A673 (cell line): ENCODE measurements around the gene FCN1. TPM values are rescaled to one million over a fixed set of nuclear protein-coding genes. Genes with fewer than 3 reads are reported as not detected.

Experiments used
- BruUV-seq: library from RNA; stranded (reverse); fragments of 400-500 nt; replicated peaks from 2 replicates; lab custom pipeline; 2021; lab: Mats Ljungman, UMichigan
- CTCF ChIA-PET: fragments of 300-600 bp; sonication (Branson Sonifier 250); formaldehyde crosslinking; loops from one replicate; lab custom pipeline; 2022; ENCODE audit warnings: antibody characterized with exemption; lab: Charles Lee
- POLR2A ChIA-PET: fragments of 300-600 bp; sonication (Branson Sonifier 250); formaldehyde crosslinking; loops from one replicate; lab custom pipeline; 2022; ENCODE audit warnings: antibody characterized with exemption; ENCODE audit not compliant: low non-redundant PET; lab: Charles Lee
- DNase-seq: peaks from one replicate; pipeline ENCODE4 v3.0.0-alpha.2; 2015; ENCODE audit warnings: low spot score
- H3K27ac ChIP-seq: fragments of 200-600 bp; sonication (generic); 2 replicates; pipeline ENCODE4 v1.5.1; 2016; ENCODE audit warnings: mixed run types, low read depth, mild to moderate bottlenecking, mixed read lengths, antibody characterized with exemption, low read length; ENCODE audit not compliant: poor library complexity, severe bottlenecking
- H3K27me3 ChIP-seq: fragments of 200-600 bp; sonication (generic); replicated peaks from 2 replicates; pipeline ENCODE4 v1.6.1; 2017; ENCODE audit warnings: mixed run types, low read depth, mild to moderate bottlenecking, mixed read lengths, antibody characterized with exemption, low read length; ENCODE audit not compliant: insufficient read depth, poor library complexity
- H3K36me3 ChIP-seq: fragments of 200-600 bp; sonication (generic); 2 replicates; pipeline ENCODE4 v1.6.1; 2016; ENCODE audit warnings: mixed run types, mild to moderate bottlenecking, mixed read lengths, antibody characterized with exemption, low read length; ENCODE audit not compliant: insufficient read depth, poor library complexity, severe bottlenecking
- H3K4me1 ChIP-seq: fragments of 200-600 bp; sonication (generic); 2 replicates; pipeline ENCODE4 v1.6.1; 2017; ENCODE audit warnings: mixed run types, mild to moderate bottlenecking, mixed read lengths, antibody characterized with exemption, low read length; ENCODE audit not compliant: insufficient read depth, poor library complexity, severe bottlenecking
- H3K4me3 ChIP-seq: fragments of 200-600 bp; sonication (generic); 2 replicates; pipeline ENCODE4 v1.5.1; 2016; ENCODE audit warnings: low read depth, mixed run types, mild to moderate bottlenecking, mixed read lengths, low read length; ENCODE audit not compliant: poor library complexity, severe bottlenecking
- H3K9me3 ChIP-seq: fragments of 200-600 bp; sonication (generic); 2 replicates; pipeline ENCODE4 v1.6.1; 2016; ENCODE audit warnings: mixed run types, low read depth, mild to moderate bottlenecking, mixed read lengths, antibody characterized with exemption, low read length; ENCODE audit not compliant: poor library complexity, severe bottlenecking
- EZH2 ChIP-seq: fragments of 200-600 bp; sonication (generic); IDR thresholded peaks from 2 replicates; pipeline ENCODE4 v1.6.1; 2017; ENCODE audit warnings: borderline replicate concordance, low read depth, mild to moderate bottlenecking, mixed read lengths, antibody characterized with exemption, low read length; ENCODE audit not compliant: poor library complexity, severe bottlenecking
- intact Hi-C: fragments of 100-400 bp; cut with micrococcal nuclease; formaldehyde crosslinking; loops from one replicate; pipeline ENCODE4 v1.10.0; 2022; ENCODE audit not compliant: unreplicated experiment
- total RNA-seq: library from RNA; stranded (reverse); gene quantifications from 2 replicates; pipeline ENCODE4 v1.2.3, GENCODE V29; 2021
- TF ChIP-seq, protein P1 (sequence below): fragments of 300-800, 200-600 bp; sonication (generic); conservative IDR thresholded peaks from 2 replicates; pipeline ENCODE4 v1.5.1; 2017; ENCODE audit warnings: low read depth, mild to moderate bottlenecking, antibody characterized with exemption, low read length, moderate library complexity, mixed read lengths

FCN1 gene
- total RNA-seq, 1 experiment from 2014 or later: not detected

DNA sequence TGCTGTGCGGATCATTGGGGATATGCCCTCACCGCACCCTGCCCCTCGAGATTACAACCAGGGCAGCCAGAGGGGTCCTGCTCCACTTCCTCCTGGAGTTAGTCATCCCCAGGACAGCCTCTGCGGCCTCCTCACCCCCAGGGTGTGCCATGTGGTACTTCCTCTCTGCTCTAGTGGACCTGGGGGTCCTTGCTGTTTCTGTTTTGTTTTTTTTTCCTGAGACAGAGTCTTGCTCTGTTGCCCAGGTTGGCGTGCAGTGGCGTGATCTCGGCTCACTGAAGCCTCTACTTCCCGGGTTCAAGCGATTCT lies 5.2 kb upstream of the FCN1 start:
- CTCF ChIA-PET: no interaction called here

DNA sequence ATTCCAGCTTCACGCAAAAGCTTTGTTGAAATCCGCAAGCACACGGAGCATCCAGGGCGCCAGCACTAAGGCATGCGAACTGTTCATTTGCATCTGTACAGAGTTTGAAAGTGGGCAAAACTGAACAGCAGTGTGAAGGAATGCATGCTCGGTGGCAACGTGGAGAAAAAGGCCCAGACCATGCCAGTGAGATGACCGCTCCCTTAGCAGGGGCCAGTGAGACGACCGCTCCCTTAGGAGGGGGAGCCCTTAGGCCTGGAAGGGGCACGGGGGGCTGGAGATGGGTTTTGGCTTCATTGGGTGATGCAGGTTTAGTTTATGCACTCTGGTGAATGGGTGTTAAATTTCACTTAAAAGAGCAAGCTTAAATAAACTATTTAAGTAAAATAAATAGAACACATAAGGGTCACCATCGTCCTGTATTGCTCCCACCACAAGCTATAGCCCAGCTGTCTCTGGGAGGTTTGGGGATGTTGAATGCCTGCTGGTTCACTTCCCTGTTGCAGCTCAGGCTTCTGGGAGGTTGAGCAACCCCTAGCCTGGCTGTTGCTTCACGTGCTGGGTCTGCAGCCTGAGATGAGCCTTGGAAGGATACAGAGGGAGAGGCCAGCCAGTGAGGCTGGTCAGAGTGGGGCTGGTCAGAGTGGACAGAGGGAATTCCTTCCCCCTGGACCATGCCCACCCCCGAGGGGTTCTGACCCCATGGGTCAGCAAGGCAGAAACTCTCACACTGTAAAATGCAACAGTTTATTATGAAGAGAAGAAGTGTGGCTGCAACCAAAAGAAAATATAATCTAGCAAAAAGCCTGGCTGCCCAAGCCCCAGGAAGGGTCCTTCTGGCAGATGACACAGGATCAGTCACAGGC lies 4.6 kb upstream of the FCN1 start:
- intact Hi-C loops: no loop called here
- TF ChIP-seq, protein P1, sequence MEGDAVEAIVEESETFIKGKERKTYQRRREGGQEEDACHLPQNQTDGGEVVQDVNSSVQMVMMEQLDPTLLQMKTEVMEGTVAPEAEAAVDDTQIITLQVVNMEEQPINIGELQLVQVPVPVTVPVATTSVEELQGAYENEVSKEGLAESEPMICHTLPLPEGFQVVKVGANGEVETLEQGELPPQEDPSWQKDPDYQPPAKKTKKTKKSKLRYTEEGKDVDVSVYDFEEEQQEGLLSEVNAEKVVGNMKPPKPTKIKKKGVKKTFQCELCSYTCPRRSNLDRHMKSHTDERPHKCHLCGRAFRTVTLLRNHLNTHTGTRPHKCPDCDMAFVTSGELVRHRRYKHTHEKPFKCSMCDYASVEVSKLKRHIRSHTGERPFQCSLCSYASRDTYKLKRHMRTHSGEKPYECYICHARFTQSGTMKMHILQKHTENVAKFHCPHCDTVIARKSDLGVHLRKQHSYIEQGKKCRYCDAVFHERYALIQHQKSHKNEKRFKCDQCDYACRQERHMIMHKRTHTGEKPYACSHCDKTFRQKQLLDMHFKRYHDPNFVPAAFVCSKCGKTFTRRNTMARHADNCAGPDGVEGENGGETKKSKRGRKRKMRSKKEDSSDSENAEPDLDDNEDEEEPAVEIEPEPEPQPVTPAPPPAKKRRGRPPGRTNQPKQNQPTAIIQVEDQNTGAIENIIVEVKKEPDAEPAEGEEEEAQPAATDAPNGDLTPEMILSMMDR: no peak
- no peak for TF ChIP-seq EZH2
- no peak for DNase-seq
- ChIA-PET POLR2A (no interaction called here), CTCF (no interaction called here)
- Histone ChIP-seq H3K36me3 (no peaks in the 10 kb centered on the region), H3K27me3 (no peaks in the 10 kb centered on the region), H3K4me1 (no peaks in the 10 kb centered on the region), H3K4me3 (no peak overlapping the region), H3K27ac (no peak overlapping the region), H3K9me3 (peaks cover 11% of the 10 kb centered on the region)
- BruUV-seq: no TSS peak

More for the DNA sequence above, 5.2 kb upstream of the FCN1 start:
- Histone ChIP-seq H3K4me3 (no peak overlapping the region), H3K27me3 (no peaks in the 10 kb centered on the region), H3K9me3 (peaks cover 11% of the 10 kb centered on the region), H3K27ac (no peak overlapping the region), H3K36me3 (no peaks in the 10 kb centered on the region), H3K4me1 (no peaks in the 10 kb centered on the region)
- POLR2A ChIA-PET: no interaction called here
- intact Hi-C loops: no loop called here
- TF ChIP-seq, protein P1: no peak
- TF ChIP-seq EZH2: no peak
- no peak for DNase-seq
- BruUV-seq: no TSS peak

DNA sequence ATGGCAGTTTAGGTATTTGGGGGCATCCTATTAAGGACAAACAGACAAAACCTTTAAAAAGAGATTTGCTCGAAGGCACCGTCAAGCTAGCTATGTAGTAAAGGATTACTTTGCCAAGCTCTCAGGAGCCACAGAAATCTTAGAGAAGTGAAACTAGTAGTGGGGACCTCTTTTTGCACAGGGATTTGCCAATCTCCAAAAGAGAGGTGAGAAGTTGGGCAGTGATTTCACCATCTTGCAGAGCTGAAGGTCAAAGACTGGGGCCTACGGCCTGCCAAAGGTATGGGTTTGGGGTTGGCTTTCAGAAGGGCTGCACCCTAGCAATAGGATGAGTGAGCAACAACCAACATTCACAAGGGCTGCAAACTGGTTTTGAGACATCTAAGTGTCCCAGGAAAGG lies 1.6 kb upstream of the FCN1 start:
- ChIA-PET CTCF (interaction anchor here (0.6 kb wide), 1 partner anchor 900 kb away, joined by 6 read pairs; no protein-coding TSS in a partner anchor), POLR2A (no interaction called here)
- no TSS peak for BruUV-seq
- no peak overlapping the region for H3K27ac ChIP-seq
- no peak for DNase-seq
- intact Hi-C loops: no loop called here
- no peak overlapping the region for H3K4me3 ChIP-seq
- H3K4me1 ChIP-seq: no peaks in the 10 kb centered on the region
- H3K27me3 ChIP-seq: no peaks in the 10 kb centered on the region
- H3K9me3 ChIP-seq: peaks cover 11% of the 10 kb centered on the region
- no peaks in the 10 kb centered on the region for H3K36me3 ChIP-seq
- TF ChIP-seq, protein P1: no peak
- no peak for TF ChIP-seq EZH2
